Mesendoderm (in vitro differentiated cells): ENCODE data around the gene LIMK1.

ENCODE experiments used
- DNase-seq: peaks from one replicate; pipeline ENCODE4 v3.0.0; 2013
- H2AK5ac ChIP-seq: 2 replicates; pipeline ENCODE4 v1.6.1; 2013; ENCODE audit warnings: low read length, inconsistent platforms
- H2BK120ac ChIP-seq: 2 replicates; pipeline ENCODE4 v1.6.1; 2013; ENCODE audit warnings: low read depth, mild to moderate bottlenecking, low read length, moderate library complexity, mixed read lengths
- H2BK15ac ChIP-seq: replicated peaks from 2 replicates; pipeline ENCODE4 v1.6.1; 2013; ENCODE audit warnings: low read depth, mild to moderate bottlenecking, moderate library complexity
- H2BK5ac ChIP-seq: 2 replicates; pipeline ENCODE4 v1.6.1; 2013; ENCODE audit warnings: low read length, inconsistent platforms
- H3K18ac ChIP-seq: 2 replicates; pipeline ENCODE4 v1.6.1; 2013; ENCODE audit warnings: mild to moderate bottlenecking, low read length, mixed read lengths
- H3K23ac ChIP-seq: one replicate; pipeline ENCODE4 v1.6.1; 2013; ENCODE audit warnings: low read length
- H3K27ac ChIP-seq: 2 replicates; pipeline ENCODE4 v1.5.1; 2013; ENCODE audit warnings: low read depth, mild to moderate bottlenecking, inconsistent platforms, low read length, moderate library complexity
- H3K27me3 ChIP-seq: 2 replicates; pipeline ENCODE4 v1.6.1; 2013; ENCODE audit warnings: low read length, control low read depth, mild to moderate bottlenecking, inconsistent platforms; ENCODE audit not compliant: insufficient read depth, poor library complexity
- H3K36me3 ChIP-seq: 2 replicates; pipeline ENCODE4 v1.6.1; 2013; ENCODE audit warnings: low read length, inconsistent platforms; ENCODE audit not compliant: control insufficient read depth, insufficient read depth
- H3K4ac ChIP-seq: one replicate; pipeline ENCODE4 v1.6.1; 2013; ENCODE audit warnings: low read depth, mild to moderate bottlenecking, low read length, moderate library complexity
- H3K4me1 ChIP-seq: 2 replicates; pipeline ENCODE4 v1.6.1; 2013; ENCODE audit warnings: low read depth, low read length, inconsistent platforms; ENCODE audit not compliant: control insufficient read depth
- H3K4me2 ChIP-seq: 2 replicates; pipeline ENCODE4 v1.6.1; 2013; ENCODE audit warnings: low read length
- H3K4me3 ChIP-seq: 2 replicates; pipeline ENCODE4 v1.5.1; 2013; ENCODE audit warnings: mild to moderate bottlenecking, low read length
- H3K56ac ChIP-seq: one replicate; pipeline ENCODE4 v1.6.1; 2013; ENCODE audit warnings: low read length
- H3K79me1 ChIP-seq: 2 replicates; pipeline ENCODE4 v1.6.1; 2013; ENCODE audit warnings: low read length, inconsistent platforms
- H3K79me2 ChIP-seq: 2 replicates; pipeline ENCODE4 v1.6.1; 2013; ENCODE audit warnings: mild to moderate bottlenecking, low read length; ENCODE audit not compliant: control insufficient read depth, insufficient read depth
- H3K9ac ChIP-seq: 2 replicates; pipeline ENCODE4 v1.6.1; 2013; ENCODE audit warnings: low read length, inconsistent platforms
- H4K5ac ChIP-seq: one replicate; pipeline ENCODE4 v1.6.1; 2013; ENCODE audit warnings: low read length
- H4K8ac ChIP-seq: one replicate; pipeline ENCODE4 v1.6.1; 2013; ENCODE audit warnings: low read depth, mild to moderate bottlenecking, control low read depth, low read length, moderate library complexity
- WGBS: extraction: QIAGEN DNeasy Blood & Tissue Kit; methylation state at CpG from one replicate; pipeline ENCODE4 v1.1.7; 2013; ENCODE audit warnings: low lambda C conversion rate, missing lambda C conversion rate; ENCODE audit not compliant: insufficient coverage; ENCODE audit errors: extremely low coverage; 5-methylcytosine and 5-hydroxymethylcytosine counted together

LIMK1 gene

DNA sequence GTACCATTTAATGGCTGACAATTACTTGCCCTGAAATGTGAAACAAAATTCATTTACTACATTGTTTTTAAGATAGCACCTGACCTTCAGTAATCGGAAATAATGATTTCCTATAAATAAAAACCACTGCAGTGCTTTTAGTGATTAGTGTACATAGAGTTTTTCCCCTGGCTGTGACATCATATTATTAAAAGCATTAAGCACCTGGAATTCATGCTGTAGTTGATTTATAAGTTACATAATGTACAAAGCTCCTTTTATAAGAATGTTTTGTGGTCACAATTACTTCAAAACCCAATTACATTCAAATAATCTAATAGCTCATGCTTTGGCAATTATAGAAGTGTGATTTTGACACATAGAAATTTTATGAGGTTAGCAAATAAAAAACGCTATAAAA is 46.3 kb downstream of the LIMK1 start:
- no peak overlapping the region for H4K5ac ChIP-seq
- H3K36me3 ChIP-seq: no peaks in the 10 kb centered on the region
- no peaks in the 10 kb centered on the region for H3K4me1 ChIP-seq
- H2BK15ac ChIP-seq: no peak overlapping the region
- H3K79me2 ChIP-seq: no peaks in the 10 kb centered on the region
- no peaks in the 10 kb centered on the region for H3K27me3 ChIP-seq
- H3K4ac ChIP-seq: no peak overlapping the region
- H3K56ac ChIP-seq: no peak overlapping the region
- H4K8ac ChIP-seq: no peak overlapping the region
- no peak overlapping the region for H2BK5ac ChIP-seq
- H3K18ac ChIP-seq: no peak overlapping the region
- H3K79me1 ChIP-seq: no peaks in the 10 kb centered on the region
- no peak overlapping the region for H3K9ac ChIP-seq
- DNase-seq: no peak
- WGBS: no CpG with 5 or more reads among the region's 2 CpGs
- no peak overlapping the region for H3K4me2 ChIP-seq
- no peak overlapping the region for H3K23ac ChIP-seq
- no peak overlapping the region for H2AK5ac ChIP-seq
- H3K27ac ChIP-seq: no peak overlapping the region
- no peak overlapping the region for H3K4me3 ChIP-seq
- H2BK120ac ChIP-seq: no peak overlapping the region

DNA sequence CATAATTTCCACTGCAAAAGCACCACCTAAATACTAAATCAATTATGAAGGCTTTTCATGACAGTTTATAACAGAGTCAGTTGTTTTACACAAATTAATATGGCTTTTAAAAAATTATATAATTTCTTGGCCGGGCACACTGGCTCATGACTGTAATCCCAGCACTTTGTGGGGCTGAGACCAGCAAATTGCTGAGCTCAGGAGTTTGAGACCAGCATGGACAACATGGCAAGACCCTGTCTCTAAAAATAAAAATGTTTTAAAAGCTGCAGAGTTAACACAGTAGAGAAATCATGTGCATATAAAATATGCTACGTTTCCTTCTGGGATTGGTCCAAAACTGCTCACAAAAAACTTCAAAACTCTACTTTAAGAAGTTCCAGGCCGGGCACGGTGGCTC is 46.9 kb downstream of the LIMK1 start:
- Histone ChIP-seq H2BK5ac (no peak overlapping the region), H3K4ac (no peak overlapping the region), H3K36me3 (no peaks in the 10 kb centered on the region), H4K8ac (no peak overlapping the region), H3K4me2 (no peak overlapping the region), H3K9ac (no peak overlapping the region), H3K27ac (no peak overlapping the region), H3K79me2 (no peaks in the 10 kb centered on the region), H2BK15ac (no peak overlapping the region), H3K18ac (no peak overlapping the region), H4K5ac (no peak overlapping the region), H3K4me1 (no peaks in the 10 kb centered on the region), H2BK120ac (no peak overlapping the region), H3K27me3 (no peaks in the 10 kb centered on the region), H3K4me3 (no peak overlapping the region), H3K56ac (no peak overlapping the region), H2AK5ac (no peak overlapping the region), H3K79me1 (no peaks in the 10 kb centered on the region), H3K23ac (no peak overlapping the region)
- no peak for DNase-seq
- no CpG with 5 or more reads among the region's 4 CpGs for WGBS

DNA sequence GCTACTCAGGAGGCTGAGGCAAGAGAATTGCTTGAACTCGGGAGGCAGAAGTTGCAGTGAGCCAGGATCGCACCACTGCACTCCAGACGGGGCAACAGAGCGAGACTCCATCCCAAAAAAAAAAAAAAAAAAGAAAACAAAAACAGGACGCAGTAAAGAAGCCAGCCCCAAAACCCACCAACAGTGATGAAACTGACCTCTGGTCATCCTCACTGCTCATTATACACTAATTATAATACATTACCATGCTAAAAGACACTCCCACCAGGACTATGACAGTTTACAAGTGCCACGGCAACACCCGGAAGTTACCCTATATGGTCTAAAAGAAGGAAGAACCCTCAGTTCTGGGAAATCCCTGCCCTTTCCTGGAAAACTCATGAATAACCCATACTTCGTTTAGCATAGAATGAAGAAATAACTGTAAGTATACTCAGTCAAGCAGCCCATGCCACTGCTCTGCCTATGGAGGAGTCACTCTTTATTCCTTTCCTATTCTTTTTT is 50.6 kb downstream of the LIMK1 start:
- Histone ChIP-seq H3K27me3 (no peaks in the 10 kb centered on the region), H3K4me1 (peaks cover 2% of the 10 kb centered on the region), H3K18ac (peak overlapping the region; percentile 28), H2AK5ac (no peak overlapping the region), H3K56ac (no peak overlapping the region), H2BK5ac (no peak overlapping the region), H3K36me3 (no peaks in the 10 kb centered on the region), H3K27ac (no peak overlapping the region), H3K4ac (no peak overlapping the region), H4K8ac (no peak overlapping the region), H3K23ac (no peak overlapping the region), H2BK120ac (no peak overlapping the region), H2BK15ac (no peak overlapping the region), H4K5ac (no peak overlapping the region), H3K79me1 (no peaks in the 10 kb centered on the region), H3K4me3 (no peak overlapping the region), H3K79me2 (no peaks in the 10 kb centered on the region), H3K4me2 (no peak overlapping the region), H3K9ac (no peak overlapping the region)
- DNase-seq: no peak
- WGBS: no CpG with 5 or more reads among the region's 8 CpGs

DNA sequence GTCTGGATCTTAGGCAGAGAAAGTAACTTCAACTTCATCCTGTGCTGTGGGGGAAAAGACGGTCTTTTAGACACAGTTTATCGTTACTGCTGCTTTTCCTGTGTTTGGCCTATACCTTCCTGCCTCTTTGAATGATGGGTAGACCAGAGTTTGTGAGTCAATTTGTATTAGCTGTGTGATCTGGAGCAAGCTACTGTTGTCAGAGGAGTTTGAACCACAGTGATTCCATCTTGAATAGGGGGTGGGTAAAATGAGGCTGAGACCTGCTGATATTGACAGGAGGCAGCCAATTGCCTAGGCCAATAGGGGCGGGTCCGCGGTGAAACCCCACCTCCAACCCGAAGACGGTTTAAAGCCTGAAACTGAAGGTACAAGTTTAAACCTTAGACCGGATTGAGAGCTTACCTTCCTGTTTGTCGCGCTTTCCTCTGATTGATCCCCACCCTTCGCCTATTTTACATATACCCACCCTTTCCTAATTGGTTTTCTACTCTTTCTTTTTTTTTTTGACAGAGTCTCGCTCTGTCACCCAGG is 54.8 kb downstream of the LIMK1 start:
- H2BK5ac ChIP-seq: no peak overlapping the region
- no peaks in the 10 kb centered on the region for H3K79me1 ChIP-seq
- no peak overlapping the region for H3K4me3 ChIP-seq

GRCh38 chr7:74138945-74139843 is 55.6 kb downstream of the LIMK1 start:
- no peak overlapping the region for H3K18ac ChIP-seq
- H3K79me2 ChIP-seq: no peaks in the 10 kb centered on the region
- H3K9ac ChIP-seq: peak overlapping the region; percentile 20
- H3K79me1 ChIP-seq: no peaks in the 10 kb centered on the region
- H2AK5ac ChIP-seq: peak overlapping the region; percentile 43
- H4K8ac ChIP-seq: no peak overlapping the region
- H3K27ac ChIP-seq: no peak overlapping the region
- H3K27me3 ChIP-seq: no peaks in the 10 kb centered on the region
- H2BK15ac ChIP-seq: no peak overlapping the region
- peak overlapping the region; percentile 73 for H2BK5ac ChIP-seq
- H3K4me1 ChIP-seq: peaks cover 6% of the 10 kb centered on the region
- no peak overlapping the region for H3K4me2 ChIP-seq
- H4K5ac ChIP-seq: no peak overlapping the region
- H3K36me3 ChIP-seq: no peaks in the 10 kb centered on the region
- no peak overlapping the region for H3K4ac ChIP-seq
- H2BK120ac ChIP-seq: no peak overlapping the region
- no CpG with 5 or more reads among the region's 16 CpGs for WGBS
- no peak overlapping the region for H3K4me3 ChIP-seq
- peak overlapping the region; percentile 29 for H3K56ac ChIP-seq
- DNase-seq: peak; percentile 76
- H3K23ac ChIP-seq: peak overlapping the region; percentile 66

More for the DNA sequence above, 54.8 kb downstream of the LIMK1 start:
- no peaks in the 10 kb centered on the region for H3K36me3 ChIP-seq
- H2BK15ac ChIP-seq: no peak overlapping the region
- H3K79me2 ChIP-seq: no peaks in the 10 kb centered on the region
- H3K4ac ChIP-seq: no peak overlapping the region
- H4K8ac ChIP-seq: no peak overlapping the region
- peaks cover 6% of the 10 kb centered on the region for H3K4me1 ChIP-seq
- peak overlapping the region; percentile 77 for H4K5ac ChIP-seq
- H3K27me3 ChIP-seq: no peaks in the 10 kb centered on the region
- H3K18ac ChIP-seq: no peak overlapping the region
- no peak overlapping the region for H2AK5ac ChIP-seq
- no peak overlapping the region for H2BK120ac ChIP-seq
- H3K56ac ChIP-seq: peak overlapping the region; percentile 74
- DNase-seq: peak; percentile 71
- no peak overlapping the region for H3K27ac ChIP-seq
- H3K4me2 ChIP-seq: no peak overlapping the region
- no peak overlapping the region for H3K23ac ChIP-seq
- H3K9ac ChIP-seq: no peak overlapping the region
- no CpG with 5 or more reads among the region's 12 CpGs for WGBS
